Smooth muscle cell (in vitro differentiated cells): ENCODE data around the gene LMAN2. TPM values are rescaled to one million over a fixed set of nuclear protein-coding genes. Genes with fewer than 3 reads are reported as not detected.

ENCODE experiments used
- DNase-seq: peaks from one replicate; lab custom pipeline; 2025; ENCODE audit not compliant: unreplicated experiment; lab: John Stamatoyannopoulos, UW
- H2AFZ ChIP-seq: fragments of 200-600 bp; sonication (generic); 2 replicates; pipeline ENCODE4 v1.6.0; 2016; ENCODE audit warnings: antibody characterized with exemption, low read depth, mild to moderate bottlenecking
- H3F3A ChIP-seq: fragments of 200-600 bp; sonication (generic); 2 replicates; pipeline ENCODE4 v1.6.0; 2017; ENCODE audit warnings: antibody characterized with exemption, low read depth
- H3K27ac ChIP-seq: fragments of 200-600 bp; sonication (generic); 2 replicates; pipeline ENCODE4 v1.5.1; 2016; ENCODE audit warnings: low read depth, mild to moderate bottlenecking
- H3K27me3 ChIP-seq: fragments of 200-600 bp; sonication (generic); 2 replicates; pipeline ENCODE4 v1.6.1; 2016; ENCODE audit warnings: low read depth, mild to moderate bottlenecking
- H3K36me3 ChIP-seq: fragments of 200-600 bp; sonication (generic); 2 replicates; pipeline ENCODE4 v1.5.1; 2016; ENCODE audit warnings: low read depth
- H3K4me1 ChIP-seq: fragments of 200-600 bp; sonication (generic); 2 replicates; pipeline ENCODE4 v1.5.1; 2016; ENCODE audit warnings: low read depth
- H3K4me2 ChIP-seq: fragments of 200-600 bp; sonication (generic); 2 replicates; pipeline ENCODE4 v1.6.0; 2016; ENCODE audit warnings: mild to moderate bottlenecking
- H3K4me3 ChIP-seq: fragments of 200-600 bp; sonication (generic); 2 replicates; pipeline ENCODE4 v1.5.1; 2016; ENCODE audit warnings: mild to moderate bottlenecking
- H3K79me2 ChIP-seq: fragments of 200-600 bp; sonication (generic); 2 replicates; pipeline ENCODE4 v1.6.0; 2016; ENCODE audit warnings: low read depth, mild to moderate bottlenecking
- H3K9ac ChIP-seq: fragments of 200-600 bp; sonication (generic); 2 replicates; pipeline ENCODE4 v1.6.0; 2016; ENCODE audit warnings: low read depth
- H3K9me3 ChIP-seq: fragments of 200-600 bp; sonication (generic); replicated peaks from 2 replicates; pipeline ENCODE4 v1.5.1; 2016; ENCODE audit warnings: low read depth
- H4K20me1 ChIP-seq: fragments of 200-600 bp; sonication (generic); 2 replicates; pipeline ENCODE4 v1.6.0; 2016; ENCODE audit warnings: low read depth
- WGBS: methylation state at CpG from one replicate; pipeline ENCODE4 v1.1.7; 2016; ENCODE audit warnings: low lambda C conversion rate; 5-methylcytosine and 5-hydroxymethylcytosine counted together
- polyA plus RNA-seq: library from polyadenylated mRNA; unstranded; fragments of >200 nt; fragmentation: Nextera tagmentation; extraction: Ambion mirVana; gene quantifications from 2 replicates; pipeline ENCODE4 v1.2.1, GENCODE V29; 2016
- total RNA-seq: library from RNA; depleted of rRNA; stranded (reverse); fragments of >200 nt; gene quantifications from 2 replicates; pipeline ENCODE4 v1.2.3, GENCODE V29; 2014
- TF ChIP-seq, protein P1 (sequence below): fragments of 200-600 bp; sonication (generic); IDR thresholded peaks from 2 replicates; pipeline ENCODE4 v1.5.1; 2017; ENCODE audit warnings: borderline replicate concordance, mild to moderate bottlenecking, antibody characterized with exemption; ENCODE audit not compliant: insufficient read depth, poor library complexity, severe bottlenecking

LMAN2 gene
- total and polyA plus RNA-seq, 2 experiments from 2014 or later: 241 to 253 TPM

DNA sequence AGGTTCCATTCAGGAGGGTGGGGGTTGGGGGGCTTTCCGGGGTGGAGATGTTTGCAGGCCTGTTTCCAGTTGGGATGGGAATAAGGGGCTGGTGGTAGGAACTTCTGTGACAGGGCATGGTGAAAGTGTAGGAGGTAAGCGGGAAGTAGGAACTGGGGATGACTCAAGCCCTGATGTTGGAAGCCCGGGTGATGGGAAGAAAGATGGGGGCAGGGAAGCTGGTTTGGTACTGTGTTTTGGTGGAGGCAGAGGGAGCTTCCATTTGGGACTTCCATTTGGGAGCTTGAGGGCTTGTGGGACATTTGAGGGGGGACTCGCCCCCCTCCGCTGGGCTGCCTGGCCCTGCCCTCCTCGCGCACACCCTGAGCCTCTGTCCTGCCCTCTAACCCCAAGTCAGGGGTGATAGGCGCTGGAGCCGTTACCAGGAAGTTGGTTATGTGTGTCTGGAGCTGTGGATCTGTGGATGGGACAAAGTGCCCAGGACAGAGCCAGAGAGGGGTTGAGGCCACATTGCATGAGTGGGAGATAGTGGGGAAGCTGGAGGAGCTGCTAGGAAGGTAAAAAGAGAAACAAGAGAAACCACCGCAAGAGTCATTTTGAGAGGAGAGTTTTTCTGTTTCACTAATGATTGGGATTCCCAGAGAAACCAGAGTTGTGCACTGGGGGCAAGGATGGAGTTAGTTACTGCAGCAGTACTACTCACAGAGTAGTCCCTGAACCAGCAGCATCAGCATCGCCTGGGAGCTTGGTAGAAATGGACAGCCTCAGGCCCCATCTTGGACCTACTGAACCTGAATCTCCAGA is 12.9 kb upstream of the LMAN2 start:
- Histone ChIP-seq H3K79me2 (no peaks in the 10 kb centered on the region), H3K36me3 (no peaks in the 10 kb centered on the region), H3K27ac (no peak overlapping the region), H4K20me1 (no peaks in the 10 kb centered on the region), H3K4me1 (peaks cover 25% of the 10 kb centered on the region), H3K4me3 (no peak overlapping the region), H3K27me3 (no peaks in the 10 kb centered on the region), H3K9me3 (no peaks in the 10 kb centered on the region), H3F3A (no peaks in the 10 kb centered on the region), H2AFZ (no peak overlapping the region), H3K4me2 (no peak overlapping the region), H3K9ac (no peak overlapping the region)
- WGBS: 80% methylated on average over 11 of the region's 11 CpGs
- no peak for DNase-seq
- TF ChIP-seq, protein P1, sequence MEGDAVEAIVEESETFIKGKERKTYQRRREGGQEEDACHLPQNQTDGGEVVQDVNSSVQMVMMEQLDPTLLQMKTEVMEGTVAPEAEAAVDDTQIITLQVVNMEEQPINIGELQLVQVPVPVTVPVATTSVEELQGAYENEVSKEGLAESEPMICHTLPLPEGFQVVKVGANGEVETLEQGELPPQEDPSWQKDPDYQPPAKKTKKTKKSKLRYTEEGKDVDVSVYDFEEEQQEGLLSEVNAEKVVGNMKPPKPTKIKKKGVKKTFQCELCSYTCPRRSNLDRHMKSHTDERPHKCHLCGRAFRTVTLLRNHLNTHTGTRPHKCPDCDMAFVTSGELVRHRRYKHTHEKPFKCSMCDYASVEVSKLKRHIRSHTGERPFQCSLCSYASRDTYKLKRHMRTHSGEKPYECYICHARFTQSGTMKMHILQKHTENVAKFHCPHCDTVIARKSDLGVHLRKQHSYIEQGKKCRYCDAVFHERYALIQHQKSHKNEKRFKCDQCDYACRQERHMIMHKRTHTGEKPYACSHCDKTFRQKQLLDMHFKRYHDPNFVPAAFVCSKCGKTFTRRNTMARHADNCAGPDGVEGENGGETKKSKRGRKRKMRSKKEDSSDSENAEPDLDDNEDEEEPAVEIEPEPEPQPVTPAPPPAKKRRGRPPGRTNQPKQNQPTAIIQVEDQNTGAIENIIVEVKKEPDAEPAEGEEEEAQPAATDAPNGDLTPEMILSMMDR: no peak

DNA sequence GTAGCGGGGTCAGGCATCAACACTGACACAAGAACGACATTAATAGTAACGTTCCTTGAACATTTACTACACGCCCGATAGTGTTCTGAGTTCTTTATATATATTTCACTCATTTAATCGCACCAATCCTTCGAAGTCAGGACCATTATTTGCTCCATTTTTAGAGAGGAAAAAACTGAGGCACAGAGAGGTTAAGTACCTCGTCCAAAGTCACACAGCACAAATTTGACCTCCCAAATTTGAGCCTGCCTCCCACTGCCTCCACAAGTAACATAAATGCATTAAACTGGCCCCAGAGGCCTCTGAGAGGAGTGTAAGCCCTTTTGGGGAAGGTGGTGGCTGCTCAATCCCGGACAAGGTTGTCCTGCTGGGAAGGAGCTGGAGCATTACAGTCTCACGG is 12.1 kb upstream of the LMAN2 start:
- Histone ChIP-seq H3K9ac (no peak overlapping the region), H3K27ac (no peak overlapping the region), H2AFZ (no peak overlapping the region), H3K36me3 (no peaks in the 10 kb centered on the region), H3K4me3 (peak overlapping the region; percentile 50), H3F3A (no peaks in the 10 kb centered on the region), H3K9me3 (no peaks in the 10 kb centered on the region), H3K79me2 (no peaks in the 10 kb centered on the region), H3K27me3 (no peaks in the 10 kb centered on the region), H3K4me1 (peaks cover 25% of the 10 kb centered on the region), H3K4me2 (peak overlapping the region; percentile 87), H4K20me1 (no peaks in the 10 kb centered on the region)
- TF ChIP-seq, protein P1: no peak
- DNase-seq: no peak
- 59% methylated on average over 10 of the region's 10 CpGs for WGBS

DNA sequence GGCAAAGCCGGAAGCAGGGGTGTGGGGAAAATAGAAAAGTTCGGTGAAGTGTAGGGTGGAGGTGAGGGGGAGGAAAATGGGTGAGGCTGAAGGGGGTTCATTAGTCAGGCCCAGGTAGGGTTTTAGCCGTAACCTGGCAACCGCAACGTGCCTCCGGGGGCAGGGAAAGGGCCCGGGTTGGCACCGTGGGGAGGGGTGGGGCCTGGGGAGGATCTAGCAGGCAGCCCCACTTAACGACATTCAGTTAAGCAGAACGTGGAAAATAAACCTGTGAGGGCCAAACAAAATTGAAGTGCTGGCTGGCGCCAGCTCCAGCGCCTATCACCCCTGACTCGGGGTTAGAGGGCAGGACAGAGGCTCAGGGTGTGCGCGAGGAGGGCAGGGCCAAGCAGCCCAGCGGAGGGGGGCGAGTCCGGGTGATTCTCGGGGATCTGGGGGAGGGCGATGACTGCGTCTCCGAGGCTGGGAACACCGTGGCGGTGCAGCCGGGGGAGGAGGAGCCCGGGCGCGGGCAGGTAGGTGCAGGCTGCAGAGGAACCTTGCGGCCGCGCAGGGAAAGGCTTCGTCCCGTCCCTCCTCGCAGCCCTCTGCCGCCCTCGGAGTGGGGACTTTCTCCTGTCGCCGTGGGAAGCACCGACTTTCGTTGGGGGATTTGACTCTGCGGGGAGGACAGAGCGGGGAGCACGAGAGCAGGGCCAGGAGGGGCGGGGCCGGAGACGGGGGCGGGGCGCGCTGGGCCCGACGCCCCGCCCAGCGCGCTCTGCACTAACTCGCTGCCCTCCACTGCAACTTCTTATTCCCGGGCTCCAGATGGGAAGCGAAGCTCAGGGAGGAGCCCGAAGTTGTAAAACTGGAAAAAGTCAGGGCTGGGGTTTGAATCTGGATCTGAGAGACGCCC is 11.4 kb upstream of the LMAN2 start:
- Histone ChIP-seq H3K4me2 (peak overlapping the region; percentile 87), H3K9me3 (no peaks in the 10 kb centered on the region), H4K20me1 (no peaks in the 10 kb centered on the region), H3K27ac (no peak overlapping the region), H3F3A (no peaks in the 10 kb centered on the region), H3K36me3 (no peaks in the 10 kb centered on the region), H3K27me3 (no peaks in the 10 kb centered on the region), H3K79me2 (no peaks in the 10 kb centered on the region), H2AFZ (peak overlapping the region; percentile 94), H3K4me1 (peaks cover 25% of the 10 kb centered on the region), H3K4me3 (peak overlapping the region; percentile 50), H3K9ac (no peak overlapping the region)
- DNase-seq: no peak
- TF ChIP-seq, protein P1: no peak
- WGBS: 12% methylated on average over 43 of the region's 59 CpGs
